Activated gamma-delta T cell treated with Interleukin-2 at 50 U/mL for 16 hours (primary cell): ENCODE measurements around the gene ATG16L2.
"Not testable (repeated sequence)": the region's sequence is repeated elsewhere in the genome, so short reads cannot be mapped to it uniquely, and the experiment has no call there.

Experiments
- DNase-seq: peaks from one replicate; pipeline ENCODE4 v3.0.0-alpha.2; 2020

ATG16L2 gene

DNA sequence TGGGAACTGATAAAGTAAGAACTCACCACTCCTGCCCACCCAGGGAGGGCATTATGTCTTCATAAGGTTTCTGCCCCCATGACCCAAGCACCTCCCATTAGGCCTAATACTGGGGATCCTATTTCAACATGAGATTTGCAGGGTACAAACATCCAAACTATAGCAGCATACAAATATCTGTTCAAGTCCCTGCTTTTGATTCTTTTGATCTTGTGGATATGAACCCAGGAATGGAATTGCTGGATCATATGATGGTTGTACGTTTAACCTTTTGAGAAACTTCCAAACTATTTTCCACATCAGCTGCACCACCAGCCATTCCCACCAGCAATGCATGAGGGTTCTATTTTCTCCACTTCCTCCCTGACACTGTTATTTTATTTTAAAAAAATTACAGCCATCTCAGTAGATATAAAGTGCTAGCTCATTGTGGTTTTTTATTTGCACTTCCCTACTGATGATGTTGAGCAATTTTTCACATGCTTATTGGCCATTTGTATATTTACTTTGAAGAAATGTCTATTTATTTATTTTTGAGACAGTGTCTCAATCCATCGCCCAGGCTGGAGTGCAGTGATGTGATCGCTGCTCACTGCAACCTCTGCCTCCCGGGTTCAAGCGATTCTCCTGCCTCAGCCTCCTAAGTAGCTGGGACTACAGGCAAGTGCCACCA lies 7.1 kb upstream of the ATG16L2 start:
- no peak for DNase-seq

DNA sequence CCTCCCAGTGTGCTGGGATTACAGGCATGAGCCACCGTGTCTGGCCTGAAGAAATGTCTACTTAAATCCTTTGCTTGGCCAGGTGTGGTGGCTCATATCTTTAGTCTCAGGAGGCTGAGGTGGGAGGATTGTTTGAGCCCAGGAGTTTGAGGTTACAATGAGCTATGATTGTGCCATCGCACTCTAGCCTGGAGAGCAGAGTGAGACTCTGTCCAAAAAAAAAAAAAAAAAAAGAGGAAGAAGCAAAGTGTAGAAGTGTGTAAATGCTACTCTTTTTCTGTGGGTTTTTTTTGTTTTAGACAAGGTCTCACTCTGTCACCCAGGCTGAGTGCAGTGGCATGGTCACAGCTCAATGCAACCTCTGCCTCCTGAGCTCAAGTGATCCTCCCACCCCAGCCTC lies 6.4 kb upstream of the ATG16L2 start:
- DNase-seq, result no peak

DNA sequence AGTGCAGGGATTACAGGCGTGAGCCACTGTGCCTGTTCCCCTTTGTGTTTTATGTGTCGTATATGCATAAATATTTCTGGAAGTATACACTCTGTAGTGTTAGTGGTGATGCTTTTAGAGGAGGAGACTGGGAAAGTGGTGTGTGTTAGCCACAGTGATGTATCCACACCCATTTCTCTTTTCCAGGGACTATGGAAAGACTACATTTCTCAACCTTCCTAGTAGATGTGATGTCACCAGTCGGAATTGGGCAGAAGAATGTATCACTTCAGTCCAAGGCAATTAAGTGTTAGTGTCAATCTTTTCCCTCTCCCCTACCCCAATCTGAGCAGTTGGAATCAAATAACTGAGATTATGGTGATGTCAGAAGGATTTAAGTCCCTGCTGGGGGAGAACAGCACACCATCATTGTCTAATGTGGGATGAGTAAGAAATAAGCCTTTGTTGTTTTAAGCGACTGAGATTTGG lies 5.8 kb upstream of the ATG16L2 start:
- no peak for DNase-seq

DNA sequence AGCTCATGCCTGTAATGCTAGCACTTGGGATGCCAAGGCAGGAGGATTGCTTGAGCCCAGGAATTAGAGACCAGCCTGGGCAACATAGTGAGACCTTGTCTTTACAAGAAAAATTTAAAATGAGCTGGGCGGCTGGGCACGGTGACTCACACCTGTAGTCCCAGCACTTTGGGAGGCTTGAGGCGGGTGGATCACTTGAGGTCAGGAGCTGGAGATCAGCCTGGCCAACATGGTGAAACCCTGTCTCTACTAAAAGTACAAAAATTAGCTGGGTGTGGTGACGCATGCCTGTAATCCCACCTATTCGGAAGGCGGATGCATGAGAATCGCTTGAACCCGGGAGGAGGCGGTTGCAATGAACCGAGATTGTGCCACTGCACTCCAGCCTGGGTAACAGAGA lies 2.5 kb upstream of the ATG16L2 start:
- DNase-seq, result not testable (repeated sequence)

DNA sequence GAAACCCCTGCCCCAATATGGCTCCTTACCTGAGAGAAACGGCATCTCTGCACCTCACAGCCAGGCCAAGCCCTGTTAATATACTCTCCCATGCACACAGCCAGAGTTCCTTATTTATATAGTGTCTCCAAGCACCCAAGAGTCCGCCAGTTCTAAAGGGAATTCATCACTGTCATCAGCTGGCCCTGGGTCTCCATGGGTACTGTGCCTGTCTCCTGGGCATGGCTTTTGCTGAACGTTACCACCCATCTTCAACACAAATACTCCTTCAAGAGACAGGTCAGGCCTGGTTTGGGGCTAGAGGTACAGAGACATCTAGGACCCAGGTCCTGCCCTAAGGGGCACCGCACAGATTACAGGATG lies 1.6 kb upstream of the ATG16L2 start:
- DNase-seq, result no peak

DNA sequence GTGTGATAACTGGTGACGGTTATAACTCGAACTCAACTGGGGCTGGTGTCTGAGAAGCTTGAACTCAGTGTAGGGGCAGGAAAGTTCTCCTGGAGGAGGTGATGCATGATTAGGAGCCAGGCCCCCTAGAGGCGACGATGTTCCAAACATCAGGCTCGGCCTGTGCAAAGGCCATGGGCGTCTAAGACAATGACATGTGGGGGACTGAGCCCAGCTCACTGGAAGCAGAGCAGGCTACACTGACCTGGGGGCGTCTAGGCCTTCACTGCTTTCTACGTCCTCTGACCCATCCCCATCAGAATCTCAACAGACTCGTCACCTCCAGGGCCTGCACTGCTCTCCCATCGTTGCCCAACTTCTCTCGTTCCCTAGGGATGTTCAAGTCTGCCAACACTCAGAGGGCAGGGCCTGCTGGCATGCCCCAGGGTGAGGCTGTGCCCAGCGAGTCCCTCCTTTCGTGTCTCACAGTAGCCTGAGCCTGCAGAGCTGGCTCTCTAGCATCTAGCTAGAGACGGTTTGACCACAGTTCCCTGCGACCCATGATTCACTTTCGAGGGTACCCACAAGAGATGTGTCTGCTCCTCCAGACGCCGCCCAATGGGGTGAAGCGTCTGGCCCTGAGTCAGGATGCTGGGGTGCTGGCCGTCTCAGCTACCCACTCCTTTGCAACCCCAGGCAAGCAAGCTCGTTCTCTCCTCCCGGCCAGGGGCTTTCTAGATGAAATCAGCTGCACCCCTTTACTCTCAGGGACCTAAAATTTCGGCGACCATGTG lies 1.1 kb upstream of the ATG16L2 start:
- peak; percentile 70 for DNase-seq

DNA sequence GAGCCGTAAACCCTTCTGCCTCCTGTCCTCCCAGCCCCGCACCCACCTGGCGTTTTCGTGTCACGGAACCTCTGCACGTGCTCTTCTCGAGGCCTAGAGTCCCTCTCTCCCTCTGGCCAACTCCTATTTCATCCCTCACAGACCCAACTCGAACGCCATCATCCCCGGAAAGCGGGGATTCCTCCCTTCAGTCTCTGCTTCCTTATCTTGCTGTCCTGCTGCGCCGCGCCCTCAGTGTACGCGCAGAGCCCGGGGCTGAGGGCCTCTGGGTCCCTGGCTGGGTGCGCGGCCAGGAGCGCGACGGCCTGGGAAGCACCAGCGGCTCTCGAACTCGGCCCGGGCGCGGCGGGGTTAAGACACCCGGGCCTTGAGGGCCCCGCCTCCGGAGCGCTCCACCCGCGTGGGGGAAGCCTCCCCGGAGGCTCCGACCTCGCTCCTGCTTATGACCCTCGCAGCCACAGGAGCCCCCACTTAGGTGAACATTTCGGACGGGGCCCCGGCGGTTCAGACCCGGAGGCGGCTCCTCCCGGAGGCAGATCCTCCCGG lies 398 bp upstream of the ATG16L2 start:
- no peak for DNase-seq

DNA sequence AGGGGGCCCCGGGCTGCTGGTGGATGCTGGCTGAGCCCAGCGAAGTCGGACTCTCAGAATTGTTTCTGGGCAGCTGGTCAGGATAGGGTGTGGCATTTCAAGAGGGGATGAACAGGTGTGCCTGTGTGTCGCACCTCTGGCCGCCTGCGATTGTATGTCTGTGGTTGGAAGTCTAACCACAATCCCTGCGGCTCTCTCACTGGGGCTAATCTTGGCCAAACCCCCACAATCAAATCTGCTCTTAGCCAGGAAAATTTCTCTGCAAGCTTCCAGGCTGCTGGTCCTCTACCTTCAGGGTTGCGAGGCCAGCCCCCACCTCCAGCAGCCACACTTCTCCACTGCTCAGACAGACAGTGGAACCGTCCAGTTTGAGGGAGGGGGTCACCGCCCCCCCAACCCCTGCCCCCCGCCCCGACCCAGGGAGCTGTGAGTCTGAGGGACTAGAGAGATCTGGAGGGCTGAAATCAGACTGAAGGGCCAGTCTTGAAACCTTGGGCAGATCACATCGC lies 953 bp downstream of the ATG16L2 start:
- DNase-seq, result no peak

DNA sequence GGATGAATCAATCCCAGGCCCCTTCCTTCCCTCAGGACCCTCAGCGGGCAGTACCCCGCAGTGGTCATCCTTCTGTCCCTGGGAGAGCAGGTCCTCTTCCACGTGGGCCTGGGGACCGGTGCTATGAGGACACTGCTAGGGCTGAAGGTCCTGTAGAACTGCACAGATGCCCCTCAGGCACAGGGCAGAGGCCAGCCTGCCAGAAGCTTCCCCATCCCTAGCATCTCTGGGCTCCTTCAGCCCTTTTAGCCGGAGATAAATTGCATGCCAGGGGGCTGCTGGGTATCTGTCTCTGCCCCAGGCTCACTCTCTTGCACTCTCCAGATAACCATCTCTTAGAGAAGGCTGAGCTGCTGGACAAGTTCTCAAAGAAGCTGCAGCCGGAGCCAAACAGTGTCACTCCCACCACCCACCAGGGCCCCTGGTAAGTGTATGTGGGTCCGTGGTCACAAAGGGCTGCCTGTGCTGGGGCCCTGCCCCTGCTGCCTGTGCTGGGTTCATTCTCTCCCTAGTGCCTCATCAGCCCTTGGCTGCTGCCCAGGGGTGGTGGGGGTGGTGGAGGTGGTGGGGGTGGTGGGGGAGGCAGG lies 2.3 kb downstream of the ATG16L2 start:
- no peak for DNase-seq

DNA sequence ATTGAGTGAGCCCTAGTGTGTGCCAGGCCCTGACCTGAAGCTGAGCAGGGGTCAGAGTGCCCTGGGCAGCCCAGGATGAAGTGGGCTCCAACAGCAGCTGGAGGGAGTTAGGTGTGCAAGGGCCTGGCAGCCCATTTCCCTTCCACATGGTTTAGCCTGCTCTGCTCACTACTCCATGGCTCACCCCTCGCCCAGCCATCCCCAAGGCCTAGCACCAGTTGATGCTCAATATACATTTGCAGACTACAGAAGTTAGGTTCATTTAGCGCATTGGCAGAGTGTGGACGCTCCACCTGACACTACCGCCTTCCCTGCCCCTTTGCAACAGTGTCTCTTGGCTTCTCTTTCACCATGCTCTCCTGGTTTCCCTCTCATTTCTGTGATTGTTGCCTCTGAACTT lies 3.8 kb downstream of the ATG16L2 start:
- no peak for DNase-seq

DNA sequence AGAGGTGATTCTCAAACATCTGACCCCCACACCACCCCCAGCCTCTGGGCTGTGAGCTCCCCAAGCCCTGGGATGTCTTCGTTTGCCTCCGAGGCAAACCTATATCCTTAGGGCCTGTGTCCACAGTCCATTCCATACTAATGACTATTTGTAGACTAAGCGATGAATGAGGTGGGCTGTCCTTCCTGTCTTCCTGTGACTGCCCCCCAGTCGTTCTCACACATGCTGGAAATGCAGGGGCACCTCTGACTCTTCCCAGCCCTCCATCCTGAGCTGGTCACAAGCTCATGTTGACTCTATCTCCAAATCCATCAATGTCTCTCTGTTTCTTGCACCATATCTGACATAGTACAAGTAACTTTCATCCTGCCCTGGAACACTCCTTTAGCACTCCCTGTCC lies 4.8 kb downstream of the ATG16L2 start:
- DNase-seq, result no peak

DNA sequence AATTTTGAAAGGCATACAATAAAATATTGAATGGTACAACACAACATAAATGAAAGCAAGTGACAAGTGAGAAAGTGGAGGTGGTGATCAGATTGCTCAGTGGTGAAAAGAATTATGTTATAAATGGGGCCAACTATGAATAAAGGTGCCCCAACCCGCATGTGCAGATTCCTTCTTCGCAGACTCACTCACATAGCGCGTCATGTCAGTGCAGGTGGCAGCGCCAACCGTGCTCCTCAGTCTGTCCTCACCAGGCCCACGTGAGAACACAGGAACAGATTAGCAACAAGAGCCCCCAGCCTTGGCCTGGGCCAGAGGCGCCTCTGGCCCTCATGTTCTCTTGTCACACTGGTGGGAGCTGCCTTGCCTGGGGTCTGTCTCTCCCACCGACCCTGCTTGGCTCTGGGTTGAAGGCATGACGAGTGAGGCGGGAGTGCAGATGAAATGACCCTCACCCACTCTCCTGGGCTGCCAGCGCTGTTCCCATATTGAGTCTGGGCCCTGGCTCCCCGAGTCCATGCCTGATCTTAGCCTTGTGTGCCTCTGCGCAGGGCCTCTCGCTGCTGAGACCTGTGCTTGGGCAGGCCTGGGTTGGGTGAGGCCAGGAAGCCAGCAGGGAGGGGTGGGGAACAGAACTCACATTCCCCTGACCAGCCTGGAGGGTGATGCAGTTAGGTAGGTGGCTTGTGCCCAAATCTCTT lies 6.4 kb downstream of the ATG16L2 start:
- no peak for DNase-seq

DNA sequence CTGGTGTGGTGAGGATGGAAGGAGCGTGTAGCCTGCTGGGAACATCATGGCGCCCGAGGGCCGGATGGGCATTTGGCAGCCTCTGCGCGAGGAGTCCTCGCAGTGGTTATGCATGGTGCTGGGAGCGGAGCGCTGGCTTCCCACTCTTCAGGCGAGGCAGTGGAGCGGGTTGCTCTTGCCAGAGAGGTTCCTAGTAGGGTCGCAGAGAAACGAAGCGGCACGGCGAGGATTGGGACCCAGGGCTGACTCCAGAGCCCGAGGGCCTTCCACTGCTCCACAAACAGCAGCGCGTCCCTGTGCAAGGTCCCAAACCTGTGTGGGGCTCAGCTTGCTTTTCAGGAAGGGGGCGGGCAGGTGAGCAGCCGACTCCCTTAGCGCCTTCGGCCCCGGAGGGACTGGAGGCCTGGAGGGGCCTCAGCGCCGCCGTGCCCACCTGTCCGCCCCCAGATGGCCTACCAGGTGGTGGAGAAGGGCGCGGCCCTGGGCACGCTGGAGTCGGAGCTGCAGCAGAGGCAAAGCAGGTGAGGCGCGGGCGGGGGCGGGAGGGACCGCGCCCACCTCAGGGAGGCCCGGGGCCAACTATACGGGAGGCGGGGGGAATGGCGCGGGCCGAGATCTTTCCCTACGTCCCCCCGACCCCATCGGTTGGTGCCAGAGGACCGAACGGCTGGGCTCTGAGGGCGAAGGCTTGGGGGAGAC lies 7.2 kb downstream of the ATG16L2 start:
- DNase-seq, result no peak

DNA sequence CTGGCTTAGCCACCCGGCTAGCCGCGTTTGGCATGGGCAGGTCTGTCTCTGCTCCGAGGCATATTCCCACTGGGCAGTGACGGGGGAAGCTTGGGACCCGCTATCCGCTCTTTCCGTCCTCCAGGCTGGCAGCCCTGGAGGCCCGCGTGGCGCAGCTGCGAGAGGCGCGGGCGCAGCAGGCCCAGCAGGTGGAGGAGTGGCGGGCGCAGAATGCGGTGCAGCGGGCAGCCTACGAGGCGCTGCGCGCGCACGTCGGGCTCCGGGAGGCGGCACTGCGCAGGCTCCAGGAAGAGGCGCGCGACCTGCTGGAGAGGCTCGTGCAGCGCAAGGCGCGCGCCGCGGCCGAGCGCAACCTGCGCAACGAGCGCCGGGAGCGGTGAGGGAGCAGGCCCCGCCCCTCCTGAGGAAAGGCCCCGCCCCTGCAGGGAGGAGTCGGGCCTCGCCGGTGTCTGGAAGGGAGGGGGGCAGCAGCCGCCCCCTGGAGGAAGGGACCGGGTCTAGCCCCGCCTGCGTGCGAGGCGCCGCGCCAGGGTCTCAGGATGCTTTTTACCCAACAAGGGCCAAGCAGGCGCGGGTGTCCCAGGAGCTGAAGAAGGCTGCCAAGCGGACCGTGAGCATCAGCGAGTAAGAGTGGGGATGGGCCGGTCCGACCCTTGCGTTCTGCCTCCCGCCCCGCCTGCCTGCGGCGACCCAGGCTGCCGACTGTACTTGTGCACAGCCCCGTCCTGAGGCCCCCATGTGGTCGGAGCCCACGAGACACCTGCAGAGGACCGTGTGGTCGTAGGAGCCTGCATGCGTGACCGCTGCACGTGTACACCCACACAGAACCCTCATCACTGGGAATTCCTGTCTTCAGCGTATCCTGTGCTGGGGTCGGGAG lies 7.9 kb downstream of the ATG16L2 start:
- peak; percentile 88 for DNase-seq

DNA sequence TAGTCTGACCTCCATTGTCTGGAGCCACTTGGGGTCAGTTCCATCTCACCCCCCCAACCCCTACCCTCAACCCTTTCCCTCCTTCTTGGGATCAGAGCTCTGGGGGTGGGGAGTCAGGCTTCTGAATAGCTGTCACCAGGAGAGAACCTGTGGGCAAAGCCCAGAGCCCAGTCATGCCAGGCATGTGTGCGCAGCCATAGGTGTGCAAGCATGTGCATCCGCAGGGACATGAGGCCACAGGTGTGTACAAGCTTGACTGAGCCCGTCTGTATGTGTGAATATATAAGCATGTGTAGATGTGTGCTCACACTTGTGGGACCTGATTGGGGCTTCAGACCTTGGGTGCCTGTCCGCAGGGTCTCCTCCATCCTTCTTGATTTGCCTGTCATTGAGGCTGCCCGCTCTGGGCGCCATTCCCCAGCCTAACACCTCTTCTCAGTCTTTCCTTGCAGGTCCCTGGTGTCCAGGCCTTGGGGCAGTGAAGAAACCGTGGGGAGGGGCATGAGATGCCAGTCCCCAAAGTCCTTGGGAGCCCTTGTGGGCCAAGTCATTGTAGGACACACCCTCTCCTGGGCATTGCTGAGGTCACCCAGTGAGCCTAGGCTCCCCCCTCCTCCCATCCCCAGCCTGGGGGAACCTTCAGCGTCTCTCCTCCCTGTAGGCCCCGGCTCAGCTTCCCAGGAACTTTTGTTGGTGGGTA lies 9.0 kb downstream of the ATG16L2 start:
- no peak for DNase-seq

DNA sequence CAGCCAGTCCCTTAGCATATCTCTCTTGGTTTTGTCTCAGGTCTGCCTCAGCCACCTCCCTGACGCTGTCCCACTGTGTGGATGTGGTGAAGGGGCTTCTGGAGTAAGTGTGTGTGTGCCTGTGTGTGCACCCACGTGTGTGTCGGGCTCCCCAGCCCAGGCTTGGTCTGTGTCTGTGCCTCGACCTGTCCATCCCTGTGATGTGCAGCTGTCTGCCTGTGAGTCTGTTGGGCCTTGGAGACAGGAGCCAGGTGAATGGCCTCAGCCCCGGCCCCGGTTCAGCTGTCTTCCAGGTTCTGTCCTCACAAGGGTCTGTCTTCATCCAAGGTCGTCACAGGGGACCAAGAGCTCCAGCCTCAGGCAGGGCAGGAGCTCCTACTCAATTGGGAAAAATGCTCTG lies 9.8 kb downstream of the ATG16L2 start:
- no peak for DNase-seq

DNA sequence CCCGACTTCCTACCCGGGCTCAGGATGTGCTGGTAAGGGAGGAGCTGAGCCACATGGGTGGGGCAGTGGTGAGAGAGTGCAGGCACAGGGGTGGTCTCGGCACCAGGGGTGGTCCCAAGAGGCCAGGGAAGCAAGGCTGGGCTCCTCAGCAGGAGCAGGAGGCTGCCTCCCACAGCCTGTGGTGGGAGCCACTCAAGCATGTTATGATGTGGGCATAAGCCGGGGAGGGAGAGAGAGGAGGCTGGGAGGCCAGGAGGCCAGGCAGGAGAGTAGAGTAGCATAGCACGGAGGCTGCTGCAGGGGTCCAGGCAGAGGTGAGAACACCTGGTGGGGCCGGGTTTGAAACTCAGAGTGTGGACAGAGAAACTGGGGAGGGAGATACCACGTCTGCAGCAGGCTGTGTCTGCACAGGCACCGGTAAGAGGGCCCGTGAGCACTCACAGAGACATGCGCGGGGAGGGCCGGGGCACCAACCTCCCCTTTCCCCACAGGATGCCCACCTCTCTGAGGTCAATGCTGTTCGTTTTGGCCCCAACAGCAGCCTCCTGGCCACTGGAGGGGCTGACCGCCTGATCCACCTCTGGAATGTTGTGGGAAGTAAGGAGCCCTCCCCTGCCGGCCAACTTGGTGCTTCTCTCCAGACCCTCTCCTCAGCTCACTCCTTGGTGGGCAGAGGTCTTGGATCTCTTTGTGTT lies 10.7 kb downstream of the ATG16L2 start:
- DNase-seq, result no peak

DNA sequence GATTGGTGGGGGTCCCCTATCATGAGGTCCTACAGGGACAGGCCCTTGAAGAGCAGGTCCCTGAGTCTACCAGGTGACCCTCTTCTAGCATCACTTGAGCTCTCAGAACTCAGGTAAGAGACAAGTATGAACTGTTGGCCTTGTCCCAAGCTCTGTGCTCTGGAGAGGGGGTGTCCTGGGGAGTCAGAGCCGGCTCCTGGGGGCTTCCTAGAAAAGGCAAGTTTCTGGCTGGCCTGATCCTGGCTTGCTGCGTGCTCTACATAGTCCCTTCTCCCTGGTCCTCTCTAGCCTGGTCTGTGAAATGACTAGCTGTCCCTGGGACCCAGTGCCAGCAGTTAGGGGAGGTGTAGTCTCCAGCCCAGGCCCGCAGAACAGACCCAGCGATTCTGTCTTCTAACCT lies 11.4 kb downstream of the ATG16L2 start:
- DNase-seq, result no peak

DNA sequence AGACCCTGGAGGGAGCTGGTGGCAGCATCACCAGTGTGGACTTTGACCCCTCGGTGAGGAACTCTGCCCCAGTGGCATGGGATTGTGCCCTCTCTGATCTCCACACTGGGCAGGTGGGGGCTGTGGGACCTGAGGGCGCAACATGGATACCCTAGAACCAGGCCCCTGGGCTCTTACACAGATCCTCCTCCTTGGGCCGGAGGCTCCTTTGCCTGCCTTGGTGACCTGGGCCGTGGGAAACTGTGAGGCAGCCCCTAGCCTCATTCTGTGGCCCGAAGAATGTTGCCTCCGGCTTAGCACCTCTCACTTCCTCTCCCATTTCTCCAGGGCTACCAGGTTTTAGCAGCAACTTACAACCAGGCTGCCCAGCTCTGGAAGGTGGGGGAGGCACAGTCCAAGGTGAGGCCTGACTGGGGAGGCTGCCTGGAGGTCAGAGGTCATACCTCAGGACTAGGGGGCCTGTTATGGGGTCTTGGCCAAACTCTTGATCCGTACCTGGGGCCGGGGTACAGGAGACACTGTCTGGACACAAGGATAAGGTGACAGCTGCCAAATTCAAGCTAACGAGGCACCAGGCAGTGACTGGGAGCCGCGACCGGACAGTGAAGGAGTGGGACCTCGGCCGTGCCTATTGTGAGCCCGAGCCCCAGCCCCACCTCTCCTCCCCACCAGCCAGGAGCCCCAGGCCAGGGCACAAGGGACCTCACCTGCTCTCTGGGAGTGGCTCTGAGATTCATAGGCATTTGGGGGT lies 12.2 kb downstream of the ATG16L2 start:
- no peak for DNase-seq
